Activated CD4-positive, alpha-beta T cell treated with anti-CD3 and anti-CD28 coated beads for 36 hours (primary cell): ENCODE results near the gene ZDHHC11B. TPM values are rescaled to one million over a fixed set of nuclear protein-coding genes. Genes with fewer than 3 reads are reported as not detected.
"Not testable (repeated sequence)": the region's sequence is repeated elsewhere in the genome, so short reads cannot be mapped to it uniquely, and the experiment has no call there.

Experiments used
- ATAC-seq: fragments of 200-7000 bp; cut with Tn5 transposase; one replicate; pipeline ENCODE4 v1.10.0; 2021; ENCODE audit warnings: mild to moderate bottlenecking, moderate library complexity
- CTCF ChIA-PET: fragments of 350-600 bp; sonication (Branson Sonifier 250); formaldehyde crosslinking; loops from one replicate; lab custom pipeline; 2021; ENCODE audit warnings: antibody characterized with exemption; lab: Charles Lee
- POLR2A ChIA-PET: fragments of 350-600 bp; sonication (Branson Sonifier 250); formaldehyde crosslinking; loops from one replicate; lab custom pipeline; 2021; ENCODE audit warnings: antibody characterized with exemption, inconsistent platforms; lab: Charles Lee
- DNase-seq: peaks from one replicate; pipeline ENCODE4 v3.0.0-alpha.2; 2020
- H3K27ac Mint-ChIP-seq: one replicate; pipeline ENCODE4 v1.8.0; 2021; ENCODE audit warnings: mixed read lengths
- H3K27me3 Mint-ChIP-seq: one replicate; pipeline ENCODE4 v1.8.0; 2021; ENCODE audit warnings: mixed read lengths
- H3K36me3 Mint-ChIP-seq: one replicate; pipeline ENCODE4 v1.8.0; 2021; ENCODE audit warnings: low read depth, mixed read lengths
- H3K4me1 Mint-ChIP-seq: one replicate; pipeline ENCODE4 v1.8.0; 2021; ENCODE audit warnings: mixed read lengths
- H3K4me3 Mint-ChIP-seq: one replicate; pipeline ENCODE4 v1.8.0; 2021; ENCODE audit warnings: mild to moderate bottlenecking, moderate library complexity, mixed read lengths
- H3K9me3 Mint-ChIP-seq: one replicate; pipeline ENCODE4 v1.8.0; 2021; ENCODE audit warnings: low read depth, mixed read lengths
- intact Hi-C, 2 experiments: fragments of 100-400 bp; cut with DNase I in 1 of 2; cut with micrococcal nuclease in 1 of 2; formaldehyde crosslinking; loops; one replicate each; pipeline versions ENCODE4 v1.14.2 to v1.15.1; 2022 to 2024; cut with DNase I, micrococcal nuclease
- total RNA-seq, 2 experiments: library from RNA; stranded (reverse); gene quantifications; one replicate each; pipeline ENCODE4 v1.2.3, GENCODE V29; 2021

Gene ZDHHC11B
- total RNA-seq, 2 experiments from 2014 or later, result 0.48 to 0.61 TPM

DNA sequence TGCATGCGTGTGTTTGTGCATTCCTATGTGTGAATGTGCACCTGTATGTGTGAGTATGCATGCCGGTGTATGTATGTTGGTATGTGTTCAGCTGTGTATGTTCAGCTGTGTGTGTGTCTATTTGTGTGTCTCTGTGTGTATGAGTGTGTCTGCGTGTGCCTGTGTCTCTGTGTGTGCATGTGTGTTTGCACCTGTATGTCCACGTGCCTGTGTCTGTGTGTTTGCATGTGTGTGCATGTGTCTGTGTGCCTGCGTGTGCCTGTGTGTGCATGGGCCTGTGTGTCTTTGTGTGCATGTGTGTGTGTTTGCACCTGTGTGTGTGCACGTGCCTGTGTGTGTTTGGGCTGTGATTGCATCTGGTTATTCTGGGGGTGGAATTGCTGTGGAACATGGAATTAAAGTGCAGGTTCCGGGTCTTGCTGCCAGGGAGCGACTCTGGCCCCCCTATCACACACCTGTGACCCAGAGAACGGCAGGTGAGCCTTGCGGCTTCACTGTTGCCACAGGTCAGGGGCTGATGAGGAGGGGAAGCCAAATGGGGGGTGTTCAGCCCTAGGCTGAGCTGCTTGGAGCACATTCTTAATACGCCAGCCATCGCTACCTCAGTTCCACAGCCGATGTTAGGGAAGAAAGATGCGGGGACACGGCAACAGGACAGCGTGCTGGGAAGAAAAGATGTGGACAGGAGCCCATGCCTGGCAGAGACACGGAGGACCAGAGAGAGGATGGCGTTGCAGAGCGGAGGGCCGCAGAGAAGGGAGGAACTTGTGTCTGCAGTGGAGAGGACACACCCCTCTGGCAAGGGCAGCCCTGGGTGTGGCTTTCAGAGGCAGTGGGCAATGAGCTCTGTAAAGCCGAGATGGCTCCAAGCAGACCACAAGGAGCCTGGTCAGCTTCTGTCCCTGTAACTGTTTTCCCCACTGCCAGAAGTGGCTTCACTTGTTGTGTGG is 87.5 kb downstream of the ZDHHC11B start:
- H3K36me3 Mint-ChIP-seq, H3K9me3 Mint-ChIP-seq, DNase-seq, CTCF ChIA-PET, ATAC-seq, POLR2A ChIA-PET, H3K27ac Mint-ChIP-seq, H3K27me3 Mint-ChIP-seq, H3K4me3 Mint-ChIP-seq, H3K4me1 Mint-ChIP-seq: not testable (repeated sequence)
- intact Hi-C loops, result loop anchor here in 1 of 2 experiments (2.0 kb wide), 1 partner anchor 92 kb away; no protein-coding TSS in a partner anchor

DNA sequence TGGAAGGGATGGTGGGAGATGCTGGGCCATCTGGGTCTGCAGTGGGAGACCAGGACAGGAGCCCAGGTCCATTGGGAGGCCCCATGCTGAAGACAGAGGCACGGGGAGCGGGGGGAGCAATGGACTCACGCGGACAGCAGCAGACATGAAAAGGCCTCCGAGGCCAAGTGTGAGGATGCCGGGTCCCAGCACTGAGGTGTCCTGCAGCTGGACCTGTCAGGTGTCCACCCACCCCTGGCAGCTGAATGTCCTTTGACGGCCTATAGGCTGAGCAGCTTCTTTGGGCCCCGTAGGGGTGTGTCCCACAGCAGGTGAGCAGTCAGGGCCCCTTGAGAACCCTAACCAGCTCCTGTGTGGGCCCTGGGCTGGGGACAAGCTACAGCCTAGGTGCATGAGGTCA is 88.3 kb downstream of the ZDHHC11B start:
- intact Hi-C loops, result loop anchor here in 1 of 2 experiments (2.0 kb wide), 1 partner anchor 93 kb away; no protein-coding TSS in a partner anchor
- ATAC-seq, POLR2A ChIA-PET, H3K4me3 Mint-ChIP-seq, H3K27me3 Mint-ChIP-seq, CTCF ChIA-PET, H3K27ac Mint-ChIP-seq, H3K4me1 Mint-ChIP-seq, DNase-seq, H3K9me3 Mint-ChIP-seq, H3K36me3 Mint-ChIP-seq: not testable (repeated sequence)

GRCh38 chr5:695475-695874 is 89.1 kb downstream of the ZDHHC11B start:
- CTCF ChIA-PET, H3K27me3 Mint-ChIP-seq, intact Hi-C loops, H3K4me3 Mint-ChIP-seq, ATAC-seq, H3K36me3 Mint-ChIP-seq, H3K4me1 Mint-ChIP-seq, POLR2A ChIA-PET, H3K9me3 Mint-ChIP-seq, H3K27ac Mint-ChIP-seq, DNase-seq: not testable (repeated sequence)

- CTCF ChIA-PET, DNase-seq, intact Hi-C loops, H3K27ac Mint-ChIP-seq, ATAC-seq, H3K27me3 Mint-ChIP-seq, H3K36me3 Mint-ChIP-seq, H3K4me3 Mint-ChIP-seq, POLR2A ChIA-PET, H3K4me1 Mint-ChIP-seq, H3K9me3 Mint-ChIP-seq: not testable (repeated sequence)
These were observed 90.5 kb downstream of the ZDHHC11B start for GRCh38 chr5:694042-694431.

- ATAC-seq (peak; percentile 91), DNase-seq (peak; percentile 90)
- H3K4me1 Mint-ChIP-seq, H3K9me3 Mint-ChIP-seq, CTCF ChIA-PET, H3K36me3 Mint-ChIP-seq, H3K27me3 Mint-ChIP-seq, POLR2A ChIA-PET, H3K27ac Mint-ChIP-seq: not testable (repeated sequence)
- intact Hi-C loops, result loop anchor here in 1 of 2 experiments (2.0 kb wide), 5 partner anchors 65 to 221 kb away; partner anchors contain the start of genes BRD9, CEP72, TRIP13 and ZDHHC11B
- peak within 1 kb of the TSS; percentile 19 for H3K4me3 Mint-ChIP-seq
These were observed 91.1 kb downstream of the ZDHHC11B start, which contains the start of gene TPPP for GRCh38 chr5:693271-694041. TPPP (minus strand) TSS chr5:693352; CDS start chr5:678060, 15,292 bp downstream.

DNA sequence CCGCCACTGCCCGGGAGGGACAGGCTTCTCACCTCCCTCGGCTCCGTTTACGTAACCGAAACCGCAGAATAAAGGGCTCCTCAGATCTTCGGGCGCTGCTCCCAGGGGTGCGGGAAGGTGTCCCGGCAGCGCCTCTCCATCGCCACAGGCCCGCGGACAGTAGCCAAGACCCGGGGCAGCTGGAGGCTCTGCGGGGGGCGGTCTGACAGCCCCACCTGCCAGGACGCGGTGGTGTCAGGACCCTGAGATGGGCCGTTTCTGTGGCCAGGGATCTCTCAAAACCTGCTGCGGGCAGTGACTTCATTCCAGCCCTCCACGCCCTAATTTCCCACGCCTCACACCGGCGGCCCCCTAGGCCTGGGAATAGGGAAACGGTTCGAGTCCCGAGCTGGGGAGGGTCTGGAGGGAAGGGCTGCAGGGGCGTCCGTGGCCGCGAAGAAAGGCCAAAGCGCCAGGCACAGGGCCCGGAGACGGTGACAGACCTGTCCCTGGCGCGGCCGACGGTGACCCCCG is 91.9 kb downstream of the ZDHHC11B start:
- H3K9me3 Mint-ChIP-seq, H3K27ac Mint-ChIP-seq, H3K4me1 Mint-ChIP-seq, CTCF ChIA-PET, H3K27me3 Mint-ChIP-seq, POLR2A ChIA-PET, H3K36me3 Mint-ChIP-seq, DNase-seq: not testable (repeated sequence)
- intact Hi-C loops, result loop anchor here in 1 of 2 experiments (2.0 kb wide), 5 partner anchors 66 to 220 kb away; partner anchors contain the start of genes BRD9, CEP72, TRIP13 and ZDHHC11B
- peak overlapping the region; percentile 19 for H3K4me3 Mint-ChIP-seq
- ATAC-seq, result peak; percentile 8

- no peak for ATAC-seq
- CTCF ChIA-PET, result interaction anchor here (0.6 kb wide), 1 partner anchor 243 kb away, joined by 3 read pairs; no protein-coding TSS in a partner anchor
- intact Hi-C loops, result loop anchor here in 1 of 2 experiments (2.0 kb wide), 5 partner anchors 67 to 219 kb away; partner anchors contain the start of genes BRD9, CEP72, TRIP13 and ZDHHC11B
These were observed 92.6 kb downstream of the ZDHHC11B start for GRCh38 chr5:691817-692528.

GRCh38 chr5:691049-691448 is 93.5 kb downstream of the ZDHHC11B start:
- H3K27ac Mint-ChIP-seq, H3K9me3 Mint-ChIP-seq, H3K4me3 Mint-ChIP-seq, H3K27me3 Mint-ChIP-seq, intact Hi-C loops, DNase-seq, POLR2A ChIA-PET, H3K4me1 Mint-ChIP-seq, H3K36me3 Mint-ChIP-seq, CTCF ChIA-PET: not testable (repeated sequence)
- ATAC-seq, result peak; percentile 23

More at GRCh38 chr5:691817-692528, 92.6 kb downstream of the ZDHHC11B start:
- Mint-ChIP-seq H3K27ac (no peak overlapping the region), H3K9me3 (peaks cover 2% of the 10 kb centered on the region), H3K27me3 (peaks cover 3% of the 10 kb centered on the region), H3K36me3 (no peaks in the 10 kb centered on the region), H3K4me1 (no peaks in the 10 kb centered on the region), H3K4me3 (peak overlapping the region; percentile 19)
- POLR2A ChIA-PET, result no interaction called here
- no peak for DNase-seq

GRCh38 chr5:690293-690692 is 94.2 kb downstream of the ZDHHC11B start:
- H3K4me3 Mint-ChIP-seq, H3K27me3 Mint-ChIP-seq, H3K9me3 Mint-ChIP-seq, POLR2A ChIA-PET, H3K27ac Mint-ChIP-seq, H3K4me1 Mint-ChIP-seq, intact Hi-C loops, CTCF ChIA-PET, H3K36me3 Mint-ChIP-seq, ATAC-seq, DNase-seq: not testable (repeated sequence)

DNA sequence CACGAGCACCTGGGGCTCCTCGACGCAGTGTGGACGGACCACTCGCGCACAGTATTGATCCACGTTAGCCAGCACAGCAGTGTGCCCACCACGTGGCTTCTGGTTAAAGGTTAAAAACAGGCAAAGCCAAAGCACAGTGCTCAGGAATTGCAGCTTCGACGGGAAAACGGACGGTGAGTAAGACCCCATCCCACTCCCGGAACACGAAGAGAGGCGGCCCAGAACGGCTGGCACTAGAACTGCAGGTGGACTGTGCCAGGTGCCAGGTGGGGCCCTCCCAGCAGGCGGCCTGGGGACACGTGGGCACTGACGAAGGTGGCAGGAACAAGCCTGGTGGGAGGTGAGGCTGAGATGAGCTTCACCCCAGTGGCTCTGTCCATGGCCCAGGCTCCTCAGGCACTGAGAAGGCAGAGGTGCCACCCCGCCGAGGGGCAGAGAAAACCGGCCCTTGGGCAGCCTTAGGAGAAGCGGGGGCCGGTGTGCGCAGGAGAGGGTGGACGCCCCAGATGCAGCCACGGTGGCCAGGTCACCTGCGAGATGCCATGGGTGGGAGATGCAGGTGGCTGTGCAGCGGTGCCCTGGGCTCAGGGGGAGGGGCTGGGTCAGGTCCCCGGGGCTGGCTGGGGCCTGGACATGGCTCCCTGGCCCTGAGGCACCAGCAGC is 96.0 kb downstream of the ZDHHC11B start:
- POLR2A ChIA-PET, H3K9me3 Mint-ChIP-seq, H3K36me3 Mint-ChIP-seq, H3K27me3 Mint-ChIP-seq, ATAC-seq, CTCF ChIA-PET, H3K4me3 Mint-ChIP-seq, intact Hi-C loops, DNase-seq, H3K4me1 Mint-ChIP-seq, H3K27ac Mint-ChIP-seq: not testable (repeated sequence)
